HG02884 (cell line): ENCODE results near the gene BCAN.

Source experiments
- ATAC-seq: cut with Tn5 transposase; IDR thresholded peaks from one replicate; pipeline ENCODE4 v1.9.1; 2021; ENCODE audit warnings: mild to moderate bottlenecking, moderate library complexity; ENCODE audit not compliant: unreplicated experiment

The BCAN gene

GRCh38 chr1:156643049-156643777 is 1.3 kb downstream of the BCAN start:
- no peak for ATAC-seq

- ATAC-seq, result no peak
Observed at GRCh38 chr1:156643778-156644092, 1.8 kb downstream of the BCAN start.

DNA sequence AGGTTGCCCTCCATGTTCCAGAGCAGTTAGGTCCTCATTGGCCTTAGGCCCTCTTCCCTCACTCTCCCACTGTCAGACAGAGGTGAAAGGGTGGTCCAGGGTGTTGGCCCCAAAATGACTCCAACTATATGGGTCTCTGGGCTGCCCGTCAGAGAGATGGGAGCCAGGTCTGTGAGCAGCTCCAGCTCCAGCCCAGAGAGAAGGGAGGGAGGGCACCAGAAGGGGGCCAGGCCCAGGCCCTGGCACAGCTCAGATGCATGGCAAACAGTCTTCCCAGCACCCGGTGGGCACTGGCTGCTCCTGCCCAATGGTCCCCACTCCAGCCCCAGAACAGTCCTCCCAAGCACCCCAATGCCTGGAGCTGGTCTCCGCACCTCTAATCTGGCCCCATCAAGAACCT is 2.2 kb downstream of the BCAN start:
- ATAC-seq, result no peak

GRCh38 chr1:156644640-156645039 is 2.7 kb downstream of the BCAN start:
- ATAC-seq, result no peak

DNA sequence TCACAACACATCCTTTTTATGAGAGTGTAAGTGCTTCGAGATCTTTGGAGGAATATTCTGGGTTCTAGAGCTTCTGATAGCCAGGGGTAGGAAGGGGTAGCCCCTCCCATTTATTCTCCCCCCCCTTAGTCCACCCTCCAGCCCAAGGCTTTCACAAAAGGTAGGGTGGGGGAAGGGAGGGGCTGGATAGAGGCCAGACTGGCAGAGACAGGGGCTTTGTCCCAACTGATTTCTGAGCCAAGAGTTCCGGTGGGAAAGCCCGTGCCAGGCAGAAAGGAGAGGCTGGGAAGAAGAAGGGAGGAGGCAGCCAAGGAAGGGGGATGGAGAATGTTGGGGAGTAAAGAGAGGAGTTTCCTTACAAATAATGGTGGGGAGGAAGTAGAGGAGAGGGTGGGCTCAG is 3.1 kb downstream of the BCAN start:
- no peak for ATAC-seq

DNA sequence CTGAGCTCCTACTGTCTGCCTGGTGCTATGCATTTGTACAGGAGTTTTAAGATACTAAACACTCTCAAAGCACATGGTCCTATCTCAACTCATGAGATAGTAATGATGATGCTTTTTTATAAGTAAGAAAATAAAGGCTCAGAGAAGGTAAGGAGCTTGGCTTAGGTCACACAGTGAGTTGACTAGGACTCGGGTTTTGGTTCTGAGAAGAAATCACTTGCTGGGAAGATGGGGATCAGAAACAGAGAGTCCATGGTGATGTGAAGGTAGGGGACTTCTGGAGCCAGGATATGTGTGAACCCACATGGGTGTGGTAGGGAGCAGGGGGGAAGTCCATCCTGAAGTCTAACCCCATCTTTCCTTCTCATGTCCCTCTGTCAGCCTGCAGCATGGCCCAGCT is 3.7 kb downstream of the BCAN start:
- ATAC-seq, result no peak

DNA sequence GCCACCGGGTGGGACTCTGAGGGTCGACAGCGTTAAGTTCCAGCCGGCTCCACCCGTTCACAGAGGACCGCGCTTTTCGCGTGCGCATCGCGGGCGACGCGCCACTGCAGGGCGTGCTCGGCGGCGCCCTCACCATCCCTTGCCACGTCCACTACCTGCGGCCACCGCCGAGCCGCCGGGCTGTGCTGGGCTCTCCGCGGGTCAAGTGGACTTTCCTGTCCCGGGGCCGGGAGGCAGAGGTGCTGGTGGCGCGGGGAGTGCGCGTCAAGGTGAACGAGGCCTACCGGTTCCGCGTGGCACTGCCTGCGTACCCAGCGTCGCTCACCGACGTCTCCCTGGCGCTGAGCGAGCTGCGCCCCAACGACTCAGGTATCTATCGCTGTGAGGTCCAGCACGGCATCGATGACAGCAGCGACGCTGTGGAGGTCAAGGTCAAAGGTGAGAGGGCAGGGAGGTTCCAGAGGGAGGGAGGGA is 4.9 kb downstream of the BCAN start:
- no peak for ATAC-seq

DNA sequence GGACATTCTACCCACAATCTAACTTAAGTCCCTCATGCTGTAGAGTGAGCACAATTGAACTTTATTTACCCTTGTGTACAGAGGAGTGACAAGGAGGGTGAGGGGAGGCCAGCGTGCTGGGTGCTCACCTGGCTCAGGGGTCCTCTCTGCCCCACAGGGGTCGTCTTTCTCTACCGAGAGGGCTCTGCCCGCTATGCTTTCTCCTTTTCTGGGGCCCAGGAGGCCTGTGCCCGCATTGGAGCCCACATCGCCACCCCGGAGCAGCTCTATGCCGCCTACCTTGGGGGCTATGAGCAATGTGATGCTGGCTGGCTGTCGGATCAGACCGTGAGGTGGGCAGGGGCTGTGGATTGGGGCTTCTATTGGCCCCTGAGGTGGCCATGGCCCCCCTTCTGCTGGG is 5.4 kb downstream of the BCAN start:
- no peak for ATAC-seq

DNA sequence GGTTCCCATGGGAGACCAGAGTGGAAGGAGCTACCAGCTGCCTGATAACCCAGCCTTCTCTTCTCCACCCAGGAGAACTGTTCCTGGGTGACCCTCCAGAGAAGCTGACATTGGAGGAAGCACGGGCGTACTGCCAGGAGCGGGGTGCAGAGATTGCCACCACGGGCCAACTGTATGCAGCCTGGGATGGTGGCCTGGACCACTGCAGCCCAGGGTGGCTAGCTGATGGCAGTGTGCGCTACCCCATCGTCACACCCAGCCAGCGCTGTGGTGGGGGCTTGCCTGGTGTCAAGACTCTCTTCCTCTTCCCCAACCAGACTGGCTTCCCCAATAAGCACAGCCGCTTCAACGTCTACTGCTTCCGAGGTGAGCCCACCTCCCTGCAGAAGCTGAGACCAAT is 6.6 kb downstream of the BCAN start:
- no peak for ATAC-seq

DNA sequence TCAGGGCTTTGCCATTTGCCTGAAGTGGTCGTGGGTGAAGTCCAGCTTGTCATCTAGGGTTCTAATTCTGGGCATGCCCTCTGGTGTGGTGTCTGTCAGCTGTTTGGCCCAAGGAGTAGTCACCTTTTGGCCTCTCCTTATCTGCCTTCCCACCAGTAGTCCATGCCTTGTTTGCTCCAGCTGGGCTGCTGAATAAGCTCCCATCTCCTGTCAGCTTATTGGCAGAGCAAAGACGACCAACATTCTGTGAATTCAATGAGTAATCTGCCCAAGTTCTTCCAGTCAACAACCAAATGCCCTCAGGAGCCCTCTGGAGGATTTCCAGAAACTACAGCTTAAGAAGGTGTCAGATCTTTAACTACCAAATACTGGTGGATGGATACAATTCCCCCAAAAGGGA is 7.0 kb downstream of the BCAN start:
- ATAC-seq, result no peak

- no peak for ATAC-seq
Observed at GRCh38 chr1:156652131-156652991, 10.4 kb downstream of the BCAN start.

DNA sequence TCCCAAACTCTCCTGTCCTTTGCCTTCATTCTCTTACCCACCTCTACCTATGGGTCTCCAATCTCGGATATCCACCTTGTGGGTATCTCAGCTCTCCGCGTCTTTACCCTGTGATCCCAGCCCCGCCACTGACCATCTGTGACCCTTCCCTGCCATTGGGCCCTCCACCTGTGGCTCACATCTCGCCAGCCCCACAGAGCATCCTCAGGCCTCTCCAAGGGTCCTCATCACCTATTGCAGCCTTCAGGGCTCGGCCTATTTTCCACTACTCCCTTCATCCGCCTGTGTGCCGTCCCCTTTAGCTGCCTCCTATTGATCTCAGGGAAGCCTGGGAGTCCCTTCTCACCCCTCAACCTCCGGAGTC is 11.1 kb downstream of the BCAN start:
- no peak for ATAC-seq

GRCh38 chr1:156654700-156655099 is 12.8 kb downstream of the BCAN start:
- no peak for ATAC-seq

DNA sequence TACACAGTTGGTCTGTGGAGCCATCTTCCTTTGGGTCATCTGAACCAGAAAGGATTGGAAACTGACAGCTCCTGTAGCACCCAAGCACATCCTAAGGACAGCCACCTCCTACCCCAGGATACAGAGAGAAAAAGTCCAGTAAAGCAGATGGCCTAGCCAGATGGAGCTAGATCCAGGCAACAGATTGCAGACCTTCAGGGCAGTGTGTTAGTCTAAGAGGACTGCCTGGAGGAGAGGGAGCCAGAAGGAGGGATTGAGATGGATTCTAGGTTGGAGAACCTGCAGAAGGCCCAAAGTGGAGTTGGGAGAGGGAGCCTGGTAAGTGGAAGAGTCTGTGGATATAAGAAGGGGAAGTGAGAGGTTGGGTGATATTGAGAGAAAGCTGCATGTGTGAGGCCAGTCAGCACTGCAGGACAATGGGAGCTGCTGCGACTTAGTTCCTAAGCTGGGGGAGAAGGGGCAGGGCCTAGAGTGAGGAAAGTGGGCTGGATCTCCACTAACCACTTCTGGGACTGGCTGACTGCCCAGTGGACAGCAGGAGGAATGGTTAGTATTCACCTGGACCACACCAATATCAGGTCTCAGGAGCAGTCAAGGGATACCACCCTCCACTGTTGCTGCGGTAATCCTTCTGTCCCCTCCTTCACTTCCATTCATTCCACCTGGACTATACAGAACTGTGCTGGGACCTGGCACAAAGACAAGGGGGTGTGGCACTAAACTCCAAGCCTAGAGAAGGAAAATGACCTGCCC is 13.4 kb downstream of the BCAN start:
- no peak for ATAC-seq

- no peak for ATAC-seq
Observed at GRCh38 chr1:156655904-156656516, 14.1 kb downstream of the BCAN start.

- ATAC-seq, result no peak
Observed at GRCh38 chr1:156656806-156657740, 15.2 kb downstream of the BCAN start.

- ATAC-seq, result no peak
Observed at GRCh38 chr1:156657741-156658319, 15.9 kb downstream of the BCAN start.

DNA sequence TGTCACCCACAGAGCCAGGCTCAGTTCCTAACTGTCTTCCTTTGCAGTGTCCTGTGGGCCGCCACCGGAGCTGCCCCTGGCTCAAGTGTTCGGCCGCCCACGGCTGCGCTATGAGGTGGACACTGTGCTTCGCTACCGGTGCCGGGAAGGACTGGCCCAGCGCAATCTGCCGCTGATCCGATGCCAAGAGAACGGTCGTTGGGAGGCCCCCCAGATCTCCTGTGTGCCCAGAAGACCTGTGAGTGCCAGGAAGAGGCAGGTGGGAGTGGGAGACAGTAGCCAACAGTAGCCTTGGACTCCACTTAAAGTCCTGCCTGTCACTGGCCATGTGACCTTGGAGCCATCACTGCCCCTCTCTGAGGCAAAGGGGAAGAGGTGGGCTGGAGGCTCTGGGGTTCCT is 16.6 kb downstream of the BCAN start:
- no peak for ATAC-seq

DNA sequence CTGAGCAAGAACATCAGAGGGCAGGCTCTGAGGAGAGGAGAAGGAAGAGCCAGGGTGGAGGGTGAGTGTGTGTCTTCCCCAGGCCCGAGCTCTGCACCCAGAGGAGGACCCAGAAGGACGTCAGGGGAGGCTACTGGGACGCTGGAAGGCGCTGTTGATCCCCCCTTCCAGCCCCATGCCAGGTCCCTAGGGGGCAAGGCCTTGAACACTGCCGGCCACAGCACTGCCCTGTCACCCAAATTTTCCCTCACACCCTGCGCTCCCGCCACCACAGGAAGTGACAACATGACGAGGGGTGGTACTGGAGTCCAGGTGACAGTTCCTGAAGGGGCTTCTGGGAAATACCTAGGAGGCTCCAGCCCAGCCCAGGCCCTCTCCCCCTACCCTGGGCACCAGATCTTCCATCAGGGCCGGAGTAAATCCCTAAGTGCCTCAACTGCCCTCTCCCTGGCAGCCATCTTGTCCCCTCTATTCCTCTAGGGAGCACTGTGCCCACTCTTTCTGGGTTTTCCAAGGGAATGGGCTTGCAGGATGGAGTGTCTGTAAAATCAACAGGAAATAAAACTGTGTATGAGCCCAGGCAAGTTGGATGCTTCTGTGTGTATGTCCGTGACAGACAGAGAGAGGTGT is 17.1 kb downstream of the BCAN start:
- no peak for ATAC-seq

DNA sequence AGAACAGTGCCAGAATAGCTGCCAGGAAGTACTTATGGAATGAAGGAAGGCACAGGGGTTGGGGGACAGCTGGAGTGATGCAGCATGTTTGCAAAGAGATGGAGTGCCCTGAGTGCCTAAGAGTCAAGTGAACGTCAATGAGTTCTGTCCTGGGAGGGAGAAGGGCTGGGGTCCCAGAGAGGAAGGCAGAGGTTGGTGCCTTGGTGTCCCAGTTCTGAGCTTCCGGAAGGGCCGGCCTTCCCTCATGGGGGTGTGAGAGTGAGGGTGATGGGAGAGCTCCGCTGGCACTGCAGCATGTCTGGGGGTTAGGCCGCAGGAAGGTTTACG is 17.7 kb downstream of the BCAN start:
- ATAC-seq, result no peak
